Head of caudate nucleus (tissue), 42 donors: ENCODE results near the gene RIMS1.

Experiments used
- DNase-seq, 42 donors: peaks; one replicate each; pipeline versions ENCODE4 v3.0.0 to v3.0.0-alpha.2; 2020 to 2021; ENCODE audit warnings: mixed read lengths in 7 of 42
- intact Hi-C: fragments of 100-400 bp; cut with DNase I; formaldehyde crosslinking; loops from one replicate; pipeline ENCODE4 v1.15.0; 2022

RIMS1 gene

GRCh38 chr6:72382602-72383529, 496.5 kb downstream of the RIMS1 start:
- intact Hi-C loops = no loop called here
- DNase-seq = no peak

- intact Hi-C loops = no loop called here
- DNase-seq = peak in 1 of 42 donors; percentile 1
These were observed 500.0 kb downstream of the RIMS1 start for GRCh38 chr6:72386324-72386723.

GRCh38 chr6:72389698-72390097, 503.3 kb downstream of the RIMS1 start:
- DNase-seq = no peak
- intact Hi-C loops = no loop called here

GRCh38 chr6:72390548-72390947, 504.2 kb downstream of the RIMS1 start:
- intact Hi-C loops = no loop called here
- no peak for DNase-seq

GRCh38 chr6:72401865-72402264, 515.5 kb downstream of the RIMS1 start:
- no peak for DNase-seq
- intact Hi-C loops = no loop called here

GRCh38 chr6:72403413-72403812, 517.1 kb downstream of the RIMS1 start:
- intact Hi-C loops = no loop called here
- DNase-seq = no peak

GRCh38 chr6:72406517-72406916, 520.2 kb downstream of the RIMS1 start:
- intact Hi-C loops = no loop called here
- no peak for DNase-seq

GRCh38 chr6:72410769-72411168, 524.4 kb downstream of the RIMS1 start:
- intact Hi-C loops = loop anchor here (5.0 kb wide), 1 partner anchor 772 kb away; no protein-coding TSS in a partner anchor
- no peak for DNase-seq

- DNase-seq = peak; percentile 49 to 94 (median 83)
- intact Hi-C loops = loop anchor here (5.0 kb wide), 1 partner anchor 770 kb away; no protein-coding TSS in a partner anchor
These were observed 525.7 kb downstream of the RIMS1 start for GRCh38 chr6:72411872-72412708.

GRCh38 chr6:72412709-72413044, 526.3 kb downstream of the RIMS1 start:
- intact Hi-C loops = loop anchor here (5.0 kb wide), 1 partner anchor 770 kb away; no protein-coding TSS in a partner anchor
- DNase-seq = no peak

- no peak for DNase-seq
- intact Hi-C loops = loop anchor here (5.0 kb wide), 1 partner anchor 768 kb away; no protein-coding TSS in a partner anchor
These were observed 527.5 kb downstream of the RIMS1 start for GRCh38 chr6:72413884-72414283.

GRCh38 chr6:72414657-72415056, 528.3 kb downstream of the RIMS1 start:
- intact Hi-C loops = loop anchor here (5.0 kb wide), 1 partner anchor 768 kb away; no protein-coding TSS in a partner anchor

GRCh38 chr6:72416744-72417465, 530.6 kb downstream of the RIMS1 start:
- intact Hi-C loops = no loop called here
- DNase-seq = no peak

More at GRCh38 chr6:72414657-72415056, 528.3 kb downstream of the RIMS1 start:
- DNase-seq = no peak

- DNase-seq = no peak
- intact Hi-C loops = no loop called here
These were observed 531.4 kb downstream of the RIMS1 start for GRCh38 chr6:72417759-72418158.

- peak in 25 of 42 donors; percentile 16 to 70 (median 34) for DNase-seq
- intact Hi-C loops = no loop called here
These were observed 532.1 kb downstream of the RIMS1 start for GRCh38 chr6:72418495-72418894.

- intact Hi-C loops = no loop called here
- DNase-seq = no peak
These were observed 533.6 kb downstream of the RIMS1 start for GRCh38 chr6:72419966-72420365.

- intact Hi-C loops = no loop called here
These were observed 534.1 kb downstream of the RIMS1 start for GRCh38 chr6:72420409-72420808.

GRCh38 chr6:72421387-72421786, 535.0 kb downstream of the RIMS1 start:
- no peak for DNase-seq
- intact Hi-C loops = no loop called here

More at GRCh38 chr6:72420409-72420808, 534.1 kb downstream of the RIMS1 start:
- no peak for DNase-seq

- intact Hi-C loops = no loop called here
- DNase-seq = no peak
These were observed 535.8 kb downstream of the RIMS1 start for GRCh38 chr6:72422171-72422570.
